ENCODE data around the gene RNF130. TPM values are rescaled to one million over a fixed set of nuclear protein-coding genes. Genes with fewer than 3 reads are reported as not detected.

Gene RNF130
- total RNA-seq, 2 donors from 2014 or later, result 83.9 to 151 TPM

DNA sequence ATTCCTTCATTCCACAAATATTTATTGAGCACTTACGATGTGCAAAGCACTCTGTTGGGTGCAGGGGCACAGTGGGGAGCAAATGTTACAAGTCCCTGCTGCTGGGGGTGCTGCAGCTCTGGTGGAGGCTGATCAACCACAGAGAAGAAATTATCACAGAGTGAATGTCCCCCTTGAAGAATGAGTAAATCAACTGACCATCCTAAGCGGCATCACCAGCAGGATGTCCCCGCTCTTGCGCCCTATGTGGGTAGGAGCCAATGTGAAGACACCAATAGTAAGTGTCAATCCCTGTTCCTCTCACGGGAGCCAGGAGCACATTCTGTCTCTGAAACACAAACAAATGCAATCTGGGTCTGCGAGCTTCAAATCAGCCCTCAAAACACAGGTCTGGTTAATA is 116.5 kb downstream of the RNF130 start:
- H3K27ac ChIP-seq, result no peak overlapping the region
- TF ChIP-seq, protein P1, sequence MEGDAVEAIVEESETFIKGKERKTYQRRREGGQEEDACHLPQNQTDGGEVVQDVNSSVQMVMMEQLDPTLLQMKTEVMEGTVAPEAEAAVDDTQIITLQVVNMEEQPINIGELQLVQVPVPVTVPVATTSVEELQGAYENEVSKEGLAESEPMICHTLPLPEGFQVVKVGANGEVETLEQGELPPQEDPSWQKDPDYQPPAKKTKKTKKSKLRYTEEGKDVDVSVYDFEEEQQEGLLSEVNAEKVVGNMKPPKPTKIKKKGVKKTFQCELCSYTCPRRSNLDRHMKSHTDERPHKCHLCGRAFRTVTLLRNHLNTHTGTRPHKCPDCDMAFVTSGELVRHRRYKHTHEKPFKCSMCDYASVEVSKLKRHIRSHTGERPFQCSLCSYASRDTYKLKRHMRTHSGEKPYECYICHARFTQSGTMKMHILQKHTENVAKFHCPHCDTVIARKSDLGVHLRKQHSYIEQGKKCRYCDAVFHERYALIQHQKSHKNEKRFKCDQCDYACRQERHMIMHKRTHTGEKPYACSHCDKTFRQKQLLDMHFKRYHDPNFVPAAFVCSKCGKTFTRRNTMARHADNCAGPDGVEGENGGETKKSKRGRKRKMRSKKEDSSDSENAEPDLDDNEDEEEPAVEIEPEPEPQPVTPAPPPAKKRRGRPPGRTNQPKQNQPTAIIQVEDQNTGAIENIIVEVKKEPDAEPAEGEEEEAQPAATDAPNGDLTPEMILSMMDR (IDR thresholded peaks at IDR 0.05), result no peak
- no peaks in the 10 kb centered on the region for H3K27me3 ChIP-seq (replicated peaks; ENCODE audit: insufficient read depth)
- H3K36me3 ChIP-seq, result no peaks in the 10 kb centered on the region
- DNase-seq (ENCODE audit: low spot score) (no peak), ATAC-seq (ENCODE audit: insufficient number of reproducible peaks, low FRiP score, low read depth) (no peak)
- no peak overlapping the region for H3K4me3 ChIP-seq
- no peaks in the 10 kb centered on the region for H3K4me1 ChIP-seq (ENCODE audit: control insufficient read depth in 1 of 2, low read depth in 2 of 2)
- H3K9me3 ChIP-seq, result no peaks in the 10 kb centered on the region

DNA sequence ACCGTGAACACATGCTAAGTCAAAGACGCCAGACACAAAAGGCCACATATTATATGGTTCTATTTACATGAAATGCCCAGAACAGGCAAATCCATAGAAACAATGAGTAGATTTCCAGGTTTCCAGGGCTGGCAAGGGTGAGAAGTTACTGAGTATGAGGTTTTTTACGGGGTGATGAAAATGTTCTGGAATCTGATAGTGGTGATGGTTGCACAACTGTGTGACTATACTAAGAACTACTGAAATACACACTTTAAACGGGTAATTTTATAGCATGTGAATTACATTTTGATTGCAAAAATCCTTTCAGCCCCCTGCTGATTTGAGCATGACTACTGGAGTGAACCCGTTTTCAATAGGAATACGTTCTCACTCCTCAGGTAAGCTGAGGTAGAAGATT is 117.1 kb downstream of the RNF130 start:
- no peaks in the 10 kb centered on the region for H3K4me1 ChIP-seq (ENCODE audit: control insufficient read depth in 1 of 2, low read depth in 2 of 2)
- ATAC-seq (ENCODE audit: insufficient number of reproducible peaks, low FRiP score, low read depth), result no peak
- TF ChIP-seq, protein P1 (IDR thresholded peaks at IDR 0.05), result no peak
- H3K27ac ChIP-seq, result no peak overlapping the region
- H3K4me3 ChIP-seq, result no peak overlapping the region
- H3K9me3 ChIP-seq, result no peaks in the 10 kb centered on the region
- no peak for DNase-seq (ENCODE audit: low spot score)
- no peaks in the 10 kb centered on the region for H3K36me3 ChIP-seq
- H3K27me3 ChIP-seq (replicated peaks; ENCODE audit: insufficient read depth), result no peaks in the 10 kb centered on the region

DNA sequence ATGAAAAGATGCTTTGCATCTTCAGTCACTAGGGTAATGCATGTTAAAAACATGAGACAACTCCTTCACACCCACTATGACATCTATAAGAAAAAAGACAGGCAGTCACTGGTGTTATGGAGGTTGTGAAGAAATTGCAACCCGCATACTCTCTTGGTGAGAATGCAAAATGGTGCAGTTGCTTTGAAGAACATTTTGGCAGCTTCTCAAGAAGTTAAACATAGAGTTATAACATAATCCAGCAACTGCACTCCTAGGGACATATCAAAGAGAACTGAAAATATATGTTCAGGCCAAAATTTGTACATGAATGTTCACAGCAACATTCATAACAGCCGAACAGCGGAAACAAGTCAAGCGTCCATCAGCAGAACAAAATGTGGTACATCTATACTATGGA is 117.6 kb downstream of the RNF130 start:
- Histone ChIP-seq H3K27me3 (replicated peaks; ENCODE audit: insufficient read depth) (no peaks in the 10 kb centered on the region), H3K4me3 (no peak overlapping the region), H3K36me3 (no peaks in the 10 kb centered on the region), H3K4me1 (ENCODE audit: control insufficient read depth in 1 of 2, low read depth in 2 of 2) (no peaks in the 10 kb centered on the region), H3K9me3 (no peaks in the 10 kb centered on the region), H3K27ac (no peak overlapping the region)
- ATAC-seq (ENCODE audit: insufficient number of reproducible peaks, low FRiP score, low read depth) (no peak), DNase-seq (ENCODE audit: low spot score) (no peak)
- TF ChIP-seq, protein P1 (IDR thresholded peaks at IDR 0.05), result no peak

DNA sequence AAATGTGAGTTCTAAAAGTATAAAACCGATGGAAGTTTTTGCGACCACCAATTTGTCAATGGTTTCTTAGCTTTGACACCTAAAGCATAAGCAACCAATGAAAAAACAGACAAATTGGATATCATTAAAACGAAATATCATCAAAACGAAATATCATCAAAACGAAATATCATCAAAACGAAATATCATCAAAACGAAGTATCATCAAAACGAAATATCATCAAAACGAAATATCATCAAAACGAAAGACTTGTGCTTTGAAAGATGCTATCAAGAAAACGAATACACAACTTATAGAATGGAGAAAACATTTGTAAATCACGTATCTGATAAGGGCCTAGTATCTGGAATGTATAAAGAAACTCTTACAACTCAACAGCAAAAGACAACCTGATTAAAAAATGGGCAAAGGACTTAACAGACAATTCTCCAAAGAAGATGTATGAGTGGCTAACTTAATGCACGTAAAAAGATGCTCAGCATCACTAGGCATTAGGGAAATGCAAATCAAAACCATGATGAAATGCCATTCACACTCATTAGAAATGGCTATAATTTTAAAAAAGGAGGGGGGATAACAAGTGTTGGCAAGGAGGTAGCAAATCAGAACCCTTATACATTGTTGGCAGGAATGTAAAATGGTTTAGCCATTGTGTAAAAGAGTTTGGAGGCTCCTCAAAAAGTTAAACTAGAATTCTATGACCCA is 134.4 kb downstream of the RNF130 start:
- no peak for DNase-seq (ENCODE audit: low spot score)
- H3K27ac ChIP-seq, result no peak overlapping the region
- H3K36me3 ChIP-seq, result no peaks in the 10 kb centered on the region
- H3K4me3 ChIP-seq, result no peak overlapping the region
- no peaks in the 10 kb centered on the region for H3K9me3 ChIP-seq
- no peak for ATAC-seq (ENCODE audit: insufficient number of reproducible peaks, low FRiP score, low read depth)
- no peaks in the 10 kb centered on the region for H3K4me1 ChIP-seq (ENCODE audit: control insufficient read depth in 1 of 2, low read depth in 2 of 2)
- TF ChIP-seq, protein P1 (IDR thresholded peaks at IDR 0.05), result no peak
- H3K27me3 ChIP-seq (replicated peaks; ENCODE audit: insufficient read depth), result no peaks in the 10 kb centered on the region

DNA sequence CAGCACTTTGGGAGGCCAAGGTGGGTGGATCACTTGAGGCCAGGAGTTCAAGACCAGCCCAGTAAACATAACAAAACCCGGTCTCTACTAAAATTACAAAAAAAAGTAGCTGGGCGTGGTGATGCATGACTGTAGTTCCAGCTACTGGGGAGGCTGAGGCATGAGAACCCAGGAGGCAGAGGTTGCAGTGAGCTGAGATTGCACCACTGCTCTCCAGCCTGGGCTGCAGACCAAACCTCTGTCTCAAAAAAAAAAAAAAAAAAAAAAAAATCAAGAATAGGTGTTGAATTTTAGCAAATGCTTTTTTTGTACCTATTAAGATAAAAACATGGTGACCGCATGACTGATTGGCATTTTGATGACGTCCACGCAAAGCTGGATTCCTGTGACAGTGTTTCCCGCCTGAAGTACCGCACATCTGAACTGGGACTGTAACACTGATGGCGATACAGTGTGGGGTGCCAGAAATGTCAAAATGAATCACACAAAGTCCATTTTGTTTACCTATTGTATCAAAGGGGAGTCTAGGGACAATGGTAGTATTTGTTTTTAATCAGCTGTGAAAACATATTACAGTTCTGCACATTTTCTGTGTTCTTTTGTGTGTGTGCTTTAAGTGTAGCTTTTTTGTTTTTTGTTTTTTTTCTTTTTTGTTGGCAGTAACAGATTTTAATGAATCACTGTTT is 140.6 kb downstream of the RNF130 start:
- Histone ChIP-seq H3K36me3 (no peaks in the 10 kb centered on the region), H3K9me3 (no peaks in the 10 kb centered on the region), H3K4me1 (ENCODE audit: control insufficient read depth in 1 of 2, low read depth in 2 of 2) (no peaks in the 10 kb centered on the region), H3K4me3 (no peak overlapping the region), H3K27me3 (replicated peaks; ENCODE audit: insufficient read depth) (no peaks in the 10 kb centered on the region), H3K27ac (no peak overlapping the region)
- ATAC-seq (ENCODE audit: insufficient number of reproducible peaks, low FRiP score, low read depth), result no peak
- TF ChIP-seq, protein P1 (IDR thresholded peaks at IDR 0.05), result no peak
- no peak for DNase-seq (ENCODE audit: low spot score)

Data from thoracic aorta (tissue), 2 donors.